ENCODE measurements around the gene NEIL1. TPM values are rescaled to one million over a fixed set of nuclear protein-coding genes. Genes with fewer than 3 reads are reported as not detected.
A peak's percentile ranks its signal among the peaks of the same experiment; 100 is the strongest.
"Not testable (repeated sequence)": the region's sequence is repeated elsewhere in the genome, so short reads cannot be mapped to it uniquely, and the experiment has no call there.

Gene NEIL1
- total and polyA plus RNA-seq, 2 experiments from 2014 or later = 25.4 to 27.6 TPM

GRCh38 chr15:75302318-75302717 lies 44.5 kb upstream of the NEIL1 start:
- no peak overlapping the region for H3K4me3 ChIP-seq
- H3K27ac ChIP-seq = no peak overlapping the region
- H3K9me3 ChIP-seq (ENCODE audit: low read depth) = no peaks in the 10 kb centered on the region
- H3K27me3 ChIP-seq = no peaks in the 10 kb centered on the region
- H3K79me2 ChIP-seq = no peaks in the 10 kb centered on the region
- no peaks in the 10 kb centered on the region for H4K20me1 ChIP-seq (ENCODE audit: insufficient read depth, poor library complexity, severe bottlenecking)
- H2AFZ ChIP-seq = no peak overlapping the region
- 92% methylated on average over 9 of the region's 9 CpGs for WGBS (ENCODE audit: low lambda C conversion rate, missing lambda C conversion rate)
- TF ChIP-seq EZH2 (IDR thresholded peaks at IDR 0.05; ENCODE audit: borderline replicate concordance) = no peak
- TF ChIP-seq EZH2phosphoT487 (IDR thresholded peaks at IDR 0.05; ENCODE audit: low read depth, severe bottlenecking, unreplicated experiment) = no peak
- no peak for TF ChIP-seq CTCF (IDR thresholded peaks at IDR 0.05; ENCODE audit: poor library complexity)
- no peaks in the 10 kb centered on the region for H3K4me1 ChIP-seq (ENCODE audit: insufficient read depth)
- DNase-seq (ENCODE audit: low spot score) = no peak
- H3K36me3 ChIP-seq (replicated peaks; ENCODE audit: insufficient read depth, low read depth) = no peaks in the 10 kb centered on the region
- no peaks in the 10 kb centered on the region for H3K9me2 ChIP-seq (replicated peaks; ENCODE audit: insufficient read depth)
- H3K4me2 ChIP-seq = no peak overlapping the region

- WGBS (ENCODE audit: low lambda C conversion rate, missing lambda C conversion rate) = 92% methylated on average over 4 of the region's 4 CpGs
- not testable (repeated sequence) for DNase-seq (ENCODE audit: low spot score); H3K27me3 ChIP-seq
Observed at GRCh38 chr15:75302753-75303152, 44.1 kb upstream of the NEIL1 start.

GRCh38 chr15:75306188-75306587 lies 40.7 kb upstream of the NEIL1 start:
- H3K4me1 ChIP-seq (ENCODE audit: insufficient read depth) = no peaks in the 10 kb centered on the region
- TF ChIP-seq EZH2 (IDR thresholded peaks at IDR 0.05; ENCODE audit: borderline replicate concordance) (no peak), EZH2phosphoT487 (IDR thresholded peaks at IDR 0.05; ENCODE audit: low read depth, severe bottlenecking, unreplicated experiment) (no peak), CTCF (IDR thresholded peaks at IDR 0.05; ENCODE audit: poor library complexity) (no peak)
- no peak overlapping the region for H2AFZ ChIP-seq

More at GRCh38 chr15:75302753-75303152, 44.1 kb upstream of the NEIL1 start:
- not testable (repeated sequence) for H3K36me3 ChIP-seq (replicated peaks; ENCODE audit: insufficient read depth, low read depth); H4K20me1 ChIP-seq (ENCODE audit: insufficient read depth, poor library complexity, severe bottlenecking); H3K9me3 ChIP-seq (ENCODE audit: low read depth); H3K79me2 ChIP-seq; H3K4me3 ChIP-seq; H2AFZ ChIP-seq; H3K4me2 ChIP-seq; H3K9me2 ChIP-seq (replicated peaks; ENCODE audit: insufficient read depth); H3K27ac ChIP-seq; H3K4me1 ChIP-seq (ENCODE audit: insufficient read depth)

GRCh38 chr15:75307778-75308390 lies 39.0 kb upstream of the NEIL1 start:
- no peak overlapping the region for H3K27ac ChIP-seq
- H3K4me1 ChIP-seq (ENCODE audit: insufficient read depth) = no peaks in the 10 kb centered on the region
- no peaks in the 10 kb centered on the region for H3K79me2 ChIP-seq
- WGBS (ENCODE audit: low lambda C conversion rate, missing lambda C conversion rate) = 33% methylated on average over 15 of the region's 15 CpGs
- TF ChIP-seq EZH2 (IDR thresholded peaks at IDR 0.05; ENCODE audit: borderline replicate concordance) = no peak
- TF ChIP-seq CTCF (IDR thresholded peaks at IDR 0.05; ENCODE audit: poor library complexity) = peak; percentile 51
- no peaks in the 10 kb centered on the region for H3K9me3 ChIP-seq (ENCODE audit: low read depth)
- H3K4me2 ChIP-seq = no peak overlapping the region
- no peak overlapping the region for H3K4me3 ChIP-seq
- H3K36me3 ChIP-seq (replicated peaks; ENCODE audit: insufficient read depth, low read depth) = no peaks in the 10 kb centered on the region
- no peaks in the 10 kb centered on the region for H3K27me3 ChIP-seq
- no peak overlapping the region for H2AFZ ChIP-seq
- H4K20me1 ChIP-seq (ENCODE audit: insufficient read depth, poor library complexity, severe bottlenecking) = no peaks in the 10 kb centered on the region
- DNase-seq (ENCODE audit: low spot score) = peak; percentile 78
- H3K9me2 ChIP-seq (replicated peaks; ENCODE audit: insufficient read depth) = no peaks in the 10 kb centered on the region

More at GRCh38 chr15:75306188-75306587, 40.7 kb upstream of the NEIL1 start:
- no peaks in the 10 kb centered on the region for H3K79me2 ChIP-seq
- WGBS (ENCODE audit: low lambda C conversion rate, missing lambda C conversion rate) = 66% methylated on average over 3 of the region's 3 CpGs
- no peak overlapping the region for H3K4me3 ChIP-seq
- no peak overlapping the region for H3K27ac ChIP-seq
- no peaks in the 10 kb centered on the region for H3K9me2 ChIP-seq (replicated peaks; ENCODE audit: insufficient read depth)
- no peaks in the 10 kb centered on the region for H3K9me3 ChIP-seq (ENCODE audit: low read depth)
- H3K27me3 ChIP-seq = no peaks in the 10 kb centered on the region
- H3K4me2 ChIP-seq = no peak overlapping the region
- H3K36me3 ChIP-seq (replicated peaks; ENCODE audit: insufficient read depth, low read depth) = no peaks in the 10 kb centered on the region
- no peak for DNase-seq (ENCODE audit: low spot score)
- no peaks in the 10 kb centered on the region for H4K20me1 ChIP-seq (ENCODE audit: insufficient read depth, poor library complexity, severe bottlenecking)

Measured in hepatocyte (in vitro differentiated cells).